NT2/D1 (cell line): ENCODE results near the gene DCAF8.

Experiments
- YY1 ChIP-seq: IDR thresholded peaks from 2 replicates; pipeline ENCODE4 v1.6.1; 2011; ENCODE audit not compliant: insufficient read length, insufficient read depth
- ZNF274 ChIP-seq: IDR thresholded peaks from 2 replicates; pipeline ENCODE4 v1.6.1; 2011; ENCODE audit warnings: mild to moderate bottlenecking, low read depth, low read length

DNA sequence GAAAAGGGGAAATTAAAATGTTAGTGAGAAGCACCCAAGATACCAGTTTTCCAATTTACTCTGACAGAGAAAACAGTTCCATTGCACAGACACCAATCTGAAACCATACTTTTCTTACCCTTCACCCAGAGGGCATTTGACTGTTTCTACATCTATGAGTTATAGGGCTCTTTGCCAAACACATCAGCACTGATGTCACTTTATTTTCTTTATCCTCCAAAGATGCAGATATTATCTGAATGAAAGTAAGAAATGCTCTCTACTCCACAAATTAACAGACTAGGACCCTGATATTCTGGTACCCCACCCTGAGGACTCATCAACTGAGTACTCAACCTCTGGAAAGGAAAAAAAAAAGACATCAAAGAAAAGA, 46.8 kb upstream of the DCAF8 start:
- TF ChIP-seq ZNF274, result no peak
- no peak for TF ChIP-seq YY1
